EH (cell line): ENCODE results near the gene MACROD2.

ENCODE experiments used
- DNase-seq: peaks from one replicate; pipeline ENCODE4 v3.0.0-alpha.2; 2015; ENCODE audit warnings: low read depth

The MACROD2 gene

DNA sequence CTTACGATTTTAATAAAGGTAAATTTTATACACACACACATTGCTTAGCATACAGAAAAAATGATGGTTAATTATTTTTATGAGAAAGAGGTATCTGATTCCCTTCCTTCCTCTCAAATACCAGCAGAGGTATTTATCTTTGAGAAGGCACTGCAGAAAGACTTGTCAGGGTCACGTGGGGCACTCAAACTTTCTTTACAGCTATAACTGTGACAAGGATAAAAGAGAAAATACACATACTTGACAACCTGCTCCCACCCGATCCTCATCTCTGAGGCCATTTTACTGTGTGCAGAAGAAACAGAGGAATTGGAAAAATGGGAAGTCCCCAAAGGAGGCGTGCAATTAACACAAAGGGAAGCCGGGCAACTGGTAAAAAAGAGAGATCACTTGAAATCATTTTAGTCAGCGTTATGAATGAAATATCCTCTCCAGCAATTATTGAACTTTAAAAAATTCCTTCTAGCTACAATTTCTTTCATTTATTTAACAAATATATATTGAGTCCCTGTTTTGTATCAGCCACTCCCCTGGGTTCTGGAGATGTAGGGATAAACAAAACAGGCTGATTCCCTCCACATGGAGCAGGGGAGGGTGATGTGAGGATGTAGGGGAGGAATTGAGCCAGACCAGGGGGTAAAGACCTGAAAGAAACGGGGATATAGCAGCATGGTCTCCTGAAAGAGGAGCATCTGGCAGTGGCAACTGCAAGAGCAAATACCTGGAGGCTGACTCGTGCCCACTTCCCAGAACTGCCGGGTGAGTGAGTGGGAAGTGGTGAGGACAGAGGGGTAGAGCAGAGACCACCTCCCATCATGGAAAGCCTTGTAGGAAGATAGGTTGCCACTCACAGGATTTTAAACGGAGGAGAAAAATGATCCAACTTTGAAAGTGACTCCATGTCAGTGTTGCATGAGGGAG, 2067.6 kb downstream of the MACROD2 start:
- DNase-seq = no peak

DNA sequence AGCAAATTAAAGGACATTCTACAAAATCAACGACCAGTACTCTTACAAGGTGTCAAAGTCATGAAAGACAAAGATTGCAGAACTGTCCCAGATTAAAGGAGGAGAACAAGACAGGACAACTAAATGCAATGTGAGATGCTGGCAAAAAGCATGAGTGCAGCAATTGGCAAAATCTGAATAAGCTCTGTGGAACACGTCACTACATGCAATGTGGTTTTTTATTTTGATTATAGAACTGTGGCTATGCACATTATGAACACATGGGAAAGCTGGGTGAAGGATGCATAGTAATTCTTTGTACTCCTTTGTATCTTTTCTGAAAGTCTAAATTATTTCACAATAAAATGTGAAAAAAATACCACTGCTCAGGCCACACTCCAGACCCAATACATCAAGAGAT, 2068.6 kb downstream of the MACROD2 start:
- no peak for DNase-seq

DNA sequence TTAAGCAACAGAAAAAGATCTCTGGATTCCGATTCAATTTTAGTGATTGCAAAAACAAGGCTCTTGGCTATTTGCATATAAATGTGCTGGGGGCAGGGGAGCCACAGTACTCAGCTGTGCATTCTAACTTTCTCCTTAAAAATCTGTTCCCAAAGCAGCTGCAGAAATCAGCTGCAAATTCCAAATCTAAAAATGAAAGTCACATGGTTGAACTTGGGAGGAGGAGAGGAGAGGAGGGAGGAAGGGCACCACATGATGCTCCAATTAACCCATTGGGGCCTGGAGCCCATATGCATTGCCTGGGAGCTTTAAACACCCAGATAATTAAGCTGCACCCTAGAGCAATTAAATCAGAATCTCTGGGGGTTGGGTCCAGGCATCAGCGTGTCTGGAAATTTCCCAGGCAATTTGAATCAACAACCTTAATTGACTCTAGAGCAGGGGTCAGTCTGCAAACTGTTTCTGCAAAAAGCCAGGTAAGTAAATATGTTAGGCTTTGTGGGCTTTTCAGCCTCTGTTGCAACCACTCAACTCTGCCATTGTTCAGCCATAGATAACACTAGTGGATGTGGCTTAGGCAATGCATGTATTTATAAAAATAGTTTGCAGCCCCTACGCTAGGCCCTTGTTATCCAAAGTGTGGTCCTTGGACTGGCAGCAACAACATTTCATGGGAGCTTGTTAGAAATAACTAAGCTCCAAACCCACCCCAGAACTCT, 2069.8 kb downstream of the MACROD2 start:
- no peak for DNase-seq

DNA sequence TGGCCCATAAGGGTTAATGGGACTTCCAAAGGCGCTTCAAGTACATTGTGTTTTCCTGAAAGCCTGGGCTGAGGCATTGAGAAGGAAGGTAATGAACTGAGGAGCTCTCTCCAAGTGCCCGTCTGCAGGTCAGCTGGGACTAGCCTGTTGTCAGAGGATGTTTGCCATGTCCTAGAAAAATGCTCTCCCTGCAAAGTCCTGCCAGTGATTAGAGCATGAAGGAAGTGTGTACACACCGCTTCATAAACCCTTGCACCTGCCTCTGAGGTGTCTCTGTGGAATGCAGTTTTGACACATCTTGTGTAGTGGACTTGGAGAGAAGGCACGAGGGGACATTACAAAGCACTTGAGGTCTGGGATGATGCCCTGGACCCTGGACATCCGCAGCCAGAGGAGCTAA, 2071.3 kb downstream of the MACROD2 start:
- no peak for DNase-seq

DNA sequence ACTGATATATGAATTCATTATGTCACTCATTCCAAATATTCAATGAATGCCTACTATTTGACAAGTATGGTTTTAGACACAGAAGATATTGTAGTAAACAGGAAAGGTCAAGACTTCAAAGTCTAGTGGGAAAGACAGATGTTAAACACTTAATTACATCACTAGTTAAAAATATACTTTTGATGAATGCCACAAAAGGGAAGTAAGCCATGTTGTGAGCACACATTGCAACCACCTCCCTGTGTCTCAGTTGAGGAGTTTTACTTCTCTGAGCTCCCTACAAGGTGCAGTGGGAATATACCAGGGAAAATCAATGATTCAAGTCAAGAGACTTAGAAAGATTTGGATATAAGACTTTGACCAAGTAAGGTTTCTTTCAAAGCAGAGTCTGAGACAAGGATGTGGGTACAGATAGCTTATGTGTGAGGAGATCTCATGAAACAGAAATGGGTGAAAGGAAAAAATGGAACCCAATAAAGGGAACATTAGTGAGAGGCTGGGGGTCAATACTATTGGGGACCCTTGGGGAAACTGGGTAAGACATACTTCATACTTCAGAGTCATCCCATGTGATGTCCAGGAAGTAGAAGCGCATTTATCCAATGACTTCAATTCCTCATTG, 2074.2 kb downstream of the MACROD2 start:
- DNase-seq = no peak

DNA sequence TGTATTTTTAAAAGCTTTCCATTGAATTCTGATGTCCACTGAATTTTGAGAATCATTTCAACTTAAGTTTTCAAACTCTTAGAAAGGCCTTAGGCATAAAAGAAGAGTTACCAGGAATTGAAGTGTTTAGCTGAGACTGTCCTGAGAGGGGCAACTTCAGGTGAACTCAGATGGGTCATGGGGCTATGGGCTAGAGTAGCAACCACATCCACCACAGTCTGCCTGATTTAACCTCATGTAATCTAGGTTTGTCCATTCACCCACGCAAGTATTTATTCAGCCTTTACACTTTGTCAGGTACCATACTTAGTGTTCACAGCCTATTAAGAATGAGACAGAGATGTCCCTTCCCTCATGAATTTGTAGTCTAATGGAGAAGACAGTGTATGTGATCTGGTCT, 2076.9 kb downstream of the MACROD2 start:
- DNase-seq = no peak

DNA sequence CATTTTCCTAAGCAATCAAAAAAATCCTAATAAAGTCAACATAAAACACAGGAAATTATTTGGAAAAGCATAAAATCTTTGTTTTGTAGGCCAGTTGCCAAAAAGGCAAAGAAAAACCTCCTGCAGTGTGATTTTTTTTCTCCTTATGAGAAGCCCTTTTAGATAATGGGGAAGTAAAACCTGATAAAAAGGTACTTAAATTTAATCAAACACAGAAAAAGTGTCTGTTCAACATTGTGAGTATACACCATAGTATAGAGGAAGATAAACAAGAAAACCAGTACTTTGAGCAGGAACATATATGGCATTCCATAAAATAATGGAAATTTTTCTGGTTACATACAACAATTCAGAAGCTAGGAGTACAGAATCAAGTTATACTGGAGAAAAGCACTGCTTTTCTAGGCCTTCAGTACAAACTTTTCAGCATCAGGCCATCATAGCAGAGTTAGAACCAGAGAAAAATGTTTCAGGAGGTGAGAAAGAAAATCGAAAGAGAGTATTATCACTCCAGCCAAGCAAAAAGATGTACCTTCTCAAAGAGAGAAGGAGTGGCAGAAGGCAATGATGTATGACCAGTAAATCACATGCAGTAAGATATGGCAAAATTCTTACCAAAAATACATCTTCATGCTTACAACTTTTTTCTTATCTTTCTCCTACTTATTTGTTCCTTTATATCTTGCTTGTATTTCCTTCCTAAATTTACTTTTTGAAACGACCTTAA, 2083.0 kb downstream of the MACROD2 start:
- no peak for DNase-seq

DNA sequence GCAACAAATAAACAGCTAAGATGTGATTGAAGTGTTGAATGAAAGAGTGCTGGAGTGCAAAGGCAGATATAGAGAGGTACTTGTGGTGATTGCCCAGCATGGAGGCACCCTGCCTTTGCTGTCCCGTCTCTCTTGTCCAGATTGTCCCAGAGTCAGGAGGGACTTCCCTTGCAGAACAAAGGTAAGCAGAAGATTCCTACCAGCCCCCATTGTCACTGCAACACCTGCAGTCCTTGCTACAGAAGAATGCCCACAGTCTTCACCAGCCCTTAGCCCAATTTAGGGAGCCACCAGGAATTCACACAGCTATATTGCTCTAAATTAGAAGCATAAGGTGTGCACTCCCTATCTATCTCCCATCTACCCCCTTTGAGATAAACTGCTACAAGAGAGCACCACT, 2086.1 kb downstream of the MACROD2 start:
- DNase-seq = no peak

DNA sequence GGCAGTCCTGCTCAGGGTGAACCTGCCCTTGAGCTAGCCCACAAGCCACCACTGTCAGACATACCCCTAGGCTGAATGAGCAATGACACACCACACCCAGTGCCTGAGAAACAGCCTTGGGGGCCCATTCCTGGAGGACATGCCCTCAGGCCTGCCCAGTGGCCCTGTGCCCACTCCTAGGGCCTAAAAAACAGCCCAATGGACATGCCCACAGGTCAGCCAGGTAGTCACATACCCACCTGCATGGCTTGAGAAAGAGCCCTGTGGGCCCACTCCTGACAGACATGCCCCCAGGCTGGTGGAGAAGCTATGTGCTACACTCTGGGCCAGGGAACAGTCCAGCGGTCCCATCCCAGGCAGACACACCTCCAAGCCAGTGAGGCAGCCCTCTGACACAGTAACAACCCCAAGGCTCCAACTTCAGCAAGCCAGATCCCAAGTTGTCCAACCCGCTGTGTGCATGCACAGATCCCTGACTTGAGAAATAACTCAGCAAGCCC, 2086.8 kb downstream of the MACROD2 start:
- DNase-seq = no peak

DNA sequence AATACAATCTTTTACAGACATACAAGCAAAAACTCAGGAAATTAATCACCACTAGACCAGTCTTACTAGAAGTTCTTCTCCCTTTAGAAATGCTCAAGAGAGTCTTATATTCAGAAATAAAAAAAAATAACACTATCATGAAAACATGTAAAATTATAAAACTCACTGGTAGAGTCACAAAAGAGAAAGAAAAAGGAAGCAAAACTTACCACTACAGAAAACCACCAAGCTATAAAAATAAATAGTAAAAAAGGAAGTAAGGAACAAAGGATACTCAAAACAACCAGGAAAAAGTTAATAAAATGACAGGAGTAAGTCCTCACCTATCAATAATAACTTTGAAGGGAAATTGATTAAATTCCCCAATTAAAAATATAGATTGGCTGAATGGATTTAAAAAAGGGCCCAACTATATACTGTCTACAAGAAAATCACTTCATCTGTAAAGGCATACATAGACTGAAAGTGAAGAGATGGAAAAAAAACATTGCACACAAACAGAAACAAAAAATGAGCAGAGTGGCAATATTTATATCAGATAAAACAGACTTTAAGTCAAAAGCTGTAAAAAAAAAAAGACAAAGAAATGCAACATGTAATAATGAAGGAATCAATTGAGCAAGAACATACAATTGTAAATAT, 2088.4 kb downstream of the MACROD2 start:
- no peak for DNase-seq

DNA sequence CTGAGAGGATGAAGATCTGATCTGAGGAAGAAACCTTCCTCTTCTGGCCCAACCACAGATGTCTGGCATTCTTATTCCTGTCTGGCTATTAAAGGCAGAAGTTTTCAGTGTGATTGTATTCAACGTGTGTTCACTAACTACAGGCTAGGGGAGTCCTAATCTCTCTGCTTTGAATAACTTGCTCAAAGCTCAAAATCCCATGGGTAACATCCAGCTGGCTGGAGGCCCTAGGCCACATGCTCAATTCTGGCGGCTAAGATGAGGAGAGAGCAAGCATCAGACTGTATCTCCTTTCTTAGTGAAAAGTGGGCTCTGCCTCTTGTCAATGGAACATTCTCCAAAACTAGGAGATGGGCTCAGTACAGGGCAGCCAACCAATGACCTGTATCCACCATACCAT, 2099.9 kb downstream of the MACROD2 start:
- DNase-seq = no peak

DNA sequence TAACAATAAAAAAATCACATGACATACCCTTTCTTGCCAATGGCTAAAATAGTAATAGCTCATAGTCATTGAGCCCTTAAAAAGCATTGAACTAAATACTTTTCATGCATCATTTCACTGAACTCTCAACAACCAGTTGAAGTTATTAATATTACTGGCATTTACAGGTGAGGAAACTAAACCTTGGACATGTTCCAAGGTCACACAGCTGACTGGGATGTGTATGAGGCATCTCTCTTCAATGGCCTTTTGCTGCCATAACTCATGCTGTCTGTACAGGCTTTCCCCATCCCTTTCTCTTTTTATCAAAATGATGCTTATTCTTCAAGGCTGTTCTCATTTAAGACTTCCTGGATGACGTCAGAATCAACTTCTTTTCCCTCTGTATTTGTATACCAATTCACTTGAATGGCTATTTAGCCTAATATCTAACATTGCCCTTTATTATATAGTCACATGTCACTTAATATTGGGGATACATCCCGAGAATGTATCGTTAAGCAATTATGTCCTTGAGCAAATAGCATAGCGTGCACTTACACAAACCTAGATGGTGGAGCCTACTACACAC, 2101.5 kb downstream of the MACROD2 start:
- DNase-seq = no peak

DNA sequence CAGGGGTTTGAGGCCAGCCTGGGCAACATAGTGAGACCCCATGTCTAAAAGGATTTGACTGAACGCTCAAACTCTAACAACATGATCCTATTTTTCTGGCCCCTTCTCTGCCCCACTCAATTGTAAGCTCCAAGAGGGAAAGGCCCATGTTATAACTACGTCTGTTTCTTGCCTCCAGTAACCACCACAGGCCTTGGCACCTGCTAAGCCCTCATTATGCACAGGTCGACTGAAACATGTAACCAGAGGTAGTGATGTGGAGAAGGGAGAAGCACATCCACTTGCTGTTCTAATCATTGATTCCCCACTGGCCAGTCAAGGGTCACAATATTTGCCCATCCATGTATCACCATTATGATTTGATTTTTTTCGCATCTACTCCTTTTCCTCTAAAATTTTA, 2102.5 kb downstream of the MACROD2 start:
- no peak for DNase-seq

DNA sequence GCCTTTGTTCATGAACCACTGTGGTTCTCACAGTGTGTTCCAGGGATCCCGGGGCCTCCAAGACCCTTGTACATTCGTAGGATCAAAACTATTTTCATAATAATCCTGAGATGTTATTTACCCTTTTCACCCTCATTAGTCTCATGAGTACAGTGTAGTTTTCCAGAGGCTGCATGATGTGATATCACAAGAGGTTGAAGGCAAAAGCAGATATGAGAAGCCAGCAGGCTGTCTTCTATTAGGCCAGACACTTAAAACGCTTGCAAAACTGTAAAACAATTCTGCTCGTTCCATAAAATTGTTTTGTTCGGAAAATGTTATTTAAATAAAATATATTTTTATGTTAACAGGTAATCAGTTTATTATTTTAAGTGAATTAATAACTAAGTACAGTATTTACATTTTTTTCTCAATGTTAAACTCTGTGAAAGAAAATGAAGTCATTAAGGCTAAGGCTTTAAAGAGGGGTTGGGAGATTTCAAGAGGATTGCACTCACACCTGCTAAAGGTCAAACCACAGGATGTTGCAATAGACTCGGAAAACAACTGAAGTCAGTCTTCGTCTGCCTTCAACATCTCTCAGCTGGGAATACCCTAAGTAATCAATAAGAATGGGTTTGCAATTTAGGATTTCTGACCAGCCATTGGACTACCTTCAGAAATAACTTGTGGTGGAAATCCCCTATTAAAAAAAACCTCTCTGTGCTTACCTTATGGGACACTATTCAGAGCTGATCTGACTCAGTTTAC, 2103.7 kb downstream of the MACROD2 start:
- DNase-seq = no peak

DNA sequence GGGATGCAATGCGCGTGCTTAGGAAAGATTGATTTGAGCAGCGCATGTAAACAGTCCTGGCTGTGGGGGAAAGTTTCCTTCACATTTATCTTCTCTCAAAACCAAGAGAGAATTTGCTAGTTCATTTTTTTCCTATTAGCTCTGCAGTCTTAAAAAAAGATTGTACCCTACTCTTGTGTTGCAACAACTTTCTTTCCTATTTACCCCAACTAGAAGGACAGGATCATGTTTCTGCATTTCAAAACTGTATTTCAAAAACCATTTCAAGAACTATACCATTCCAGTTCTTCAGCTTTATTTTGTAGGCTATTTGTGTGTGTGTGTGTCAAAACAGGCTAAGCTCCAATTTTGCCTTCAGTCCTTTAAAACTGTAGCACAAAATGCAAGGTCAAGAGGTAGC, 2104.8 kb downstream of the MACROD2 start:
- no peak for DNase-seq

DNA sequence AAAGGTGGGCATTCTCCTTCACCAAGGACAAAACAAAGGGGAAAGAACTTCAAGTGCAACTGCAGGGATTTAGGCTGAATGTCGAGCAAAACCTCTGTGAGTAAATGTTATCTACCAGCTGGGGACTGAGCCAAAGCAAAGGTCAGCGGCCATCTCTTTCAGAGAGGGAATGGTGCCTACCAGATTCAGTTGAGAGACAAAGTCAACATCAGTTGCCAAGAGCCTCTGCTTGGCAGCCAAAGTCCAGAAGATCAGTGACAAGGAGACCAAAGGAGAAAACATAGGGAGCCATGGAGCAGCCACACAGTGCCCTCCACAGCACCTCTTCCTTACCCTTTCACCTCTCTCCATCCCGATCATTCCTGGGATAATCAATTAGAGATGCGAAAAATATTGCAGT, 2105.5 kb downstream of the MACROD2 start:
- DNase-seq = no peak
